HuH-7 (cell line): ENCODE results near the gene WASF2.
"Not testable (repeated sequence)": the region's sequence is repeated elsewhere in the genome, so short reads cannot be mapped to it uniquely, and the experiment has no call there.

Source experiments
- DNase-seq: peaks from one replicate; pipeline ENCODE4 v3.0.0; 2011; ENCODE audit warnings: low spot score

Gene WASF2

GRCh38 chr1:27496604-27497155, 6.7 kb upstream of the WASF2 start:
- DNase-seq: no peak

GRCh38 chr1:27492796-27493195, 2.8 kb upstream of the WASF2 start:
- no peak for DNase-seq

DNA sequence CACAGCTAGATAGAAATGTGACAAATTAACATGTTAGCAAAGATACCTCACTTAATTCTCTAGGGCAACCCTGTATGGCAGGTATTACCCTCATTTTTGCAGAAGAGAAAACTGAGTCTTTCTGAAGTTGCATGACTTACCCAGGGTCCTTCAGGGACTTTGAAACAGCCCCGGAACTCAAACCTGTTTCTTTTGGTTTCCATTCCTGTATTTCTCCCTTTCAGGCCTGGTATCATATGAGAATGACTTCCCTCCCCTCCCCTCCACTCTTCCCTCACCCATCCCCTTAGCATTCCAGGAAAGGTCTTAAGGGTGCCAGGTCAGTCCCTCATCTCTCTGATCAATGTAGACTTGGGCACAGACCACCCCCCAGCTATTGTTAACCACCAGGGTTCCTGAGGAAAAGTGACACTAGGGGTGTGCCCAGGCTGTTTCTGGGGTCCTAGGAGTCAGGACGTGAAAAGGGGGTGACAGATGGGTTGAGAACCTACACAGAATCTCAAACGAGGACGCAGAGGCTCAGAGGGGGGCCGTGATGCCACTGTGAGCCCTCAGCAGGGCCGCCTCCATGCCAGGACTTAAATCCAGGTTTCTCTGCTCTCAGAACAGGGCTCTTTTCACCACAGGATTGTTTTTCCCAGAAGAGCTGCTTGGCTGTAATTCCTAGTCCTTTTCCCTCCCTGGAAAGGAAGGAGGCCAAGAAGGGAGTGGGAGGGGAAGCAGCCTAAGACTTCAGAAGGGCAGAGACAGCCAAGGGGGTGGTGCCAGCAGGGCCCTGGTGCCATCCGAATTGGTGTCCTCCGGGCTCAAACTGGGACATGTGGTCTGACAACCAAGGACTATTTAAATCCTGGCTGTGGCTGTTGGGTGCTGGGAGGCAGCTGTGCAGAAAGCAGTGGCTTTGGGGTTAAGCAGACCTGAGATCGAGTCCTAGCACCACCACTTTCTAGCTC, 2.1 kb upstream of the WASF2 start:
- no peak for DNase-seq

GRCh38 chr1:27489501-27489972, 430 bp downstream of the WASF2 start:
- DNase-seq: no peak

GRCh38 chr1:27487966-27488884, 1.7 kb downstream of the WASF2 start:
- DNase-seq: no peak

- no peak for DNase-seq
These were observed 4.6 kb downstream of the WASF2 start for GRCh38 chr1:27485363-27485762.

- DNase-seq: no peak
These were observed 6.3 kb downstream of the WASF2 start for GRCh38 chr1:27483659-27484058.

DNA sequence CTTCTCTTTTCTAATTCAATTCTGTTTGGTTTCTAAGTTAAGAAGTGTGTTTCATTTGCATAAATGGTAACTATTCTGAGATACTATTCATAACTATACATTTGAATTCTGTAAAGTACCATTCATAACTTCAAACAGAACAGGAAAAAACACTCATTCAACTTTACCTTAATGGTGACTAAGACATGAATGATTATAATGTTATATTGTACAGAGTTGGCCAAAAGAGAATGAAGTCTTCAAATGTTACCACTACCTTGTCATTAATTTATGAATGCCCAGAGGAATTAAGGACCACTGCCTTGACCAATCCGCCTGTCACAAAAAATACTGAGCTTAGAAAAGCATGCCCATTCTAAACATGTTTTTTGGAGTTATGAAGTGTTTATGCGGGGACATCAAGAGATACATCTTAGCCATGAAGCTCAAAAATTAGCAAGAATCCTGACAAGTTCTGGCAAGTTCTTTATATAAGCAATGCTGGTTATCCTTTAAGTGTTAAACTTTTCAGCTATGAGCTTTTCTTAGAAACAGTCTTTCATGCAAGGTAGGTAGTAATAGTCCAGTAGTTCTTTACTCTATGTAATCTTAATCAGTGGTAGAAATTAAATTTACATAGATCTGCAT, 7.9 kb downstream of the WASF2 start:
- DNase-seq: no peak

GRCh38 chr1:27478098-27478497, 11.9 kb downstream of the WASF2 start:
- no peak for DNase-seq

- no peak for DNase-seq
These were observed 13.7 kb downstream of the WASF2 start for GRCh38 chr1:27476237-27476636.

DNA sequence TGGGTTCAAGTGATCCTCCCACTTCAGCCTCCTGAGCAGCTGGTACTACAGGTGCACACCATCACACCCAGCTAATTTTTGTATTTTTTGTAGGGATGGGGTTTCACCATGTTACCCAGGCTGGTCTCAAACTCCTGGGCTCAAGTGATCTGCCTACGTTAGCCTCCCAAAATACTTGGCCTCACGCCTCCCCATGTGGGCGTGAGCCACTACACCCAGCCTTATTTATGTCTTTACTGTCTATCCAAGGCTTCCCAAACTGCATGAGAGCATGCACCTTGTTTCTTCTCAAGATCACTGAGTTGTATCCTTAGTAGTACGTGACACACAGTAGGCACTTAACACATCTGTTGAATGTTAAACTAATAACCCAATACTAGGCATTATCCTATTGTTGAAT, 14.2 kb downstream of the WASF2 start:
- no peak for DNase-seq

DNA sequence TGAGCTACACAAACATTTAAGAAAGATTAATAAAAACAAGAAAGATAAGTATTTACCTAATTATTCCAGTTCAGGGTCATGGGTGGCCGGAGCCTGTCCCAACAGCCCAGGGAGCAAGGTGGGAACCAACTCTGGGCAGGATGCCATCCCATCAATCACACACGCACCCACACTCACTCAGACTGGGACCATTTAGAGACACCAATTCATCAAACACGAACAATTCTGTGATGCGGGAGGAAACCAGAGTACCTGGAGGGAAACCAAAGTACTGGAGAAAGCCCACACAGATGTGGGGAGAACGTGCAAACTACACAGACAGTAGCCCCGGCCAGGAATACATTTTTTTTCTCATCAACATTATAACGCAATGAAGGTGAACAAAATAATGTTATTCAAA, 16.2 kb downstream of the WASF2 start:
- no peak for DNase-seq

DNA sequence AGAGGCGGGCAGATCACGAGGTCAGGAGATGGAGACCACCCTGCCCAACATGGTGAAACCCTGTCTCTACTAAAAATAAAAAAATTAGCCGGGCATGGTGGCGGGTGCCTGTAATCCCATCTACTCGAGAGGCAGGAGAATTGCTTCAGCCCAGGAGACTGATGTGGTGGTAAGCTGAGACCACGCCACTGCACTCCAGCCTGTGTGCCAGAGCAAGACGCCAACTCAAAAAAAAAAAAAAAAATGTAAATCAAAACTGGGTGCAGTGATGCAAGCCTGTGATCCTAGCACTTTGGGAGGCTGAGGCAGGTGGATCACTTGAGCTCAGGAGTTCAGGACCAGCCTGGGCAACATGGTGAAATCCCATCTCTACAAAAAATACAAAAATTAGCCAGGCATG, 17.9 kb downstream of the WASF2 start:
- not testable (repeated sequence) for DNase-seq

DNA sequence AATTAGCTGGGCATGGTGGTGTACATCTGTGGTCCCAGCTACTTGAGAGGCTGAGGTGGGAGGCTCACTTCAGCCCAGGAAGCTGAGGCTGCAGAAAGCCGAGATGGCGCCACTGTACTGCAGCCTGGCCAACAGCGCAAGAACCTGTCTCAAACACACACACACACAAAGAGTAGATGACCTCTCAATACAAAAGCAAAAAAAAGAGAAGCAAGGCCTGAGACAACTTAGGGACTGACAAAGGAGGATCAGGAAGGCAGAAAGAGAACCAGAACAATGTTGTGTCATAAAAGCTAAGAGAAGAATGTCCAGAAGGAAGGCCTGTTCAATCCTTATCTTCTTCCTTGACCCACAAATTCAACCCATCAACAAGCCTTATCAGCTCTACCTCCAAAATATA, 18.5 kb downstream of the WASF2 start:
- no peak for DNase-seq

- DNase-seq: no peak
These were observed 20.6 kb downstream of the WASF2 start for GRCh38 chr1:27469334-27469733.

DNA sequence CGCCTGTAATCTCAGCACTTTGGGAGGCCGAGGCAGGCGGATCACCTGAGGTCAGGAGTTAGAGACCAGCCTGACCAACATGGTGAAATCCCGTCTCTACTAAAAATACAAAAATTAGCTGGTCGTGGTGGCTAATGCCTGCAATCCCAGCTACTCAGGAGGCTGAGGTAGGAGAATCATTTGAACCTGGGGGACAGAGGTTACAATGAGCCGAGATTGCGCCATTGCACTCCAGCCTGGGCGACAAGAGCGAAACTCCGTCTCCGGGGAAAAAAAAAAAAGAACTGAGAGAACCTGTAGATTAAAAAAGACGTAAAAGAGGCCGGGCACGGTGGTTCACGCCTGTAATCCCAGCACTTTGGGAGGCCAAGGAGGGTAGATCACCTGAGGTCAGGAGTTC, 21.6 kb downstream of the WASF2 start:
- DNase-seq: not testable (repeated sequence)

GRCh38 chr1:27464926-27465647, 24.9 kb downstream of the WASF2 start:
- no peak for DNase-seq

- not testable (repeated sequence) for DNase-seq
These were observed 26.1 kb downstream of the WASF2 start for GRCh38 chr1:27463916-27464315.

- not testable (repeated sequence) for DNase-seq
These were observed 31.4 kb downstream of the WASF2 start for GRCh38 chr1:27458521-27458920.

DNA sequence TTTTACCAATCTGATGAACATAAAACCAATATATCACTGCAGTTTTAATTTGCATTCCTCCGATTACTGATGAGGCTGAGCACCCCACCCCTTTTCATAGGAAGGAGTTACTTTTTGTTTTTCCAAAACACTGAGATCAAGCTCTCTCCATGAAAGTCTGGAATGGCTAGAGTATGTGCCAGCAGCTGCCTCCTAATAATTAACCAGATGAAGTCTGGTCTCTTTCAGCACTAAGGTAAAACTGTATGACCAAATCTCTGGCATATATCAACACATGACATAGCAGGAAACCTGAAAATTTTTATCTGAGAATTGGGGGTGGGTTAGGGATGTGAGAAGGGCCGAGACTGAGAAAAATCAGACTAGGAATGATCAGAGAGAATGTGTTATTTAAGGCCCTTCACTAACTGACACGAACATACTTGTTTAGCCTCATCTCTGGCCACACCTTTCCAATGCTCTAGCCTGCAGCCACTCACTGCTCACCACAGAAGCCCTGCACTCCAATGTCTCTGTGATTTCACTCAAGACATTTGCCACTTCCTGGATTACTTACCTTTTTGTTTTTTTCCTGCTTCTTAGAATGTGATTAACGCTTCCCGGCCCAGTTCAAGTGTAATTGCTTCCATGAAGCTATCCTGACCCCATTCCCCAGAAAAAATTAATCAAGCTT, 34.7 kb downstream of the WASF2 start:
- DNase-seq: peak; percentile 7

DNA sequence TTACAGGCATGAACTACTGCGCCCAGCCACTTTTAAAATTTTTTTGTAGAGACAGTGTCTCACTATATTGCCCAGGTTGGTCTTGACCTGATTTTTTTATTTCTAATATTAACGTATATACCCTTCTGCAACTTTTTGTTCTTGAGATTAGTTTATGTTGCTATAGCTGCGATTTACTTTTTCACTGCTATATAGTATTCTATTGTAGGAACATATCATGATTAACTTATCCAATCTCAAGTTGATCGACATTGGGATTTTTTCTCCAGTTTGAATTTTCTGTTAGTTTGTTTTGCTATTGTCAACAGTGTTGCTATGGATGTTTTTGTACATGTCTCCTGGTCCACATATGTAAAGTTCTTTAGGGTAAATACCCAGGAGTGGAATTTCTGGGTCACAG, 35.4 kb downstream of the WASF2 start:
- no peak for DNase-seq
